ENCODE results near the gene CDR2L.
A peak's percentile ranks its signal among the peaks of the same experiment; 100 is the strongest.

Gene CDR2L

GRCh38 chr17:74972973-74973328 is 14.5 kb upstream of the CDR2L start:
- no peak overlapping the region for H3K4me3 ChIP-seq (ENCODE audit: low read depth, low read length)
- no peak for DNase-seq (ENCODE audit: low read depth)
- no peak for TF ChIP-seq CTCF (IDR thresholded peaks at IDR 0.05; ENCODE audit: insufficient read depth, low read depth, low read length, missing control alignments)

GRCh38 chr17:74975943-74976342 is 11.5 kb upstream of the CDR2L start:
- TF ChIP-seq CTCF (IDR thresholded peaks at IDR 0.05; ENCODE audit: insufficient read depth, low read depth, low read length, missing control alignments) = no peak
- no peak for DNase-seq (ENCODE audit: low read depth)

GRCh38 chr17:74977802-74978201 is 9.6 kb upstream of the CDR2L start:
- DNase-seq (ENCODE audit: low read depth) = no peak
- no peak for TF ChIP-seq CTCF (IDR thresholded peaks at IDR 0.05; ENCODE audit: insufficient read depth, low read depth, low read length, missing control alignments)
- no peak overlapping the region for H3K4me3 ChIP-seq (ENCODE audit: low read depth, low read length)

More at GRCh38 chr17:74975943-74976342, 11.5 kb upstream of the CDR2L start:
- no peak overlapping the region for H3K4me3 ChIP-seq (ENCODE audit: low read depth, low read length)

- H3K4me3 ChIP-seq (ENCODE audit: low read depth, low read length) = no peak overlapping the region
- no peak for DNase-seq (ENCODE audit: low read depth)
- no peak for TF ChIP-seq CTCF (IDR thresholded peaks at IDR 0.05; ENCODE audit: insufficient read depth, low read depth, low read length, missing control alignments)
Observed at GRCh38 chr17:74978240-74978639, 9.2 kb upstream of the CDR2L start.

GRCh38 chr17:74979408-74980146 is 7.9 kb upstream of the CDR2L start:
- no peak for TF ChIP-seq CTCF (IDR thresholded peaks at IDR 0.05; ENCODE audit: insufficient read depth, low read depth, low read length, missing control alignments)
- H3K4me3 ChIP-seq (ENCODE audit: low read depth, low read length) = no peak overlapping the region
- no peak for DNase-seq (ENCODE audit: low read depth)

- no peak for DNase-seq (ENCODE audit: low read depth)
- TF ChIP-seq CTCF (IDR thresholded peaks at IDR 0.05; ENCODE audit: insufficient read depth, low read depth, low read length, missing control alignments) = no peak
- peak overlapping the region; percentile 65 for H3K4me3 ChIP-seq (ENCODE audit: low read depth, low read length)
Observed at GRCh38 chr17:74981318-74981978, 6.0 kb upstream of the CDR2L start.
